ENCODE measurements around the gene ERCC6. TPM values are rescaled to one million over a fixed set of nuclear protein-coding genes. Genes with fewer than 3 reads are reported as not detected.

The ERCC6 gene
- 11.1 and 13.4 TPM in 2 replicates for total RNA-seq

GRCh38 chr10:49538381-49539319 is at the start of gene ERCC6:
Gene ERCC6, minus strand, starts transcription at chr10:49539121.

Other genes starting within 250 kb of the ERCC6 start
- not detected in 2 replicates for gene C10orf71, start 240.0 kb downstream of the ERCC6 start, total RNA-seq
- gene DRGX, start 143.0 kb downstream of the ERCC6 start, total RNA-seq, result not detected in 2 replicates
- gene SLC18A3, start 71.2 kb upstream of the ERCC6 start, total RNA-seq, result not detected in 2 replicates
- gene CHAT, start 74.9 kb upstream of the ERCC6 start, total RNA-seq, result not detected in 2 replicates
- not detected in 2 replicates for gene C10orf53, start 140.5 kb upstream of the ERCC6 start, total RNA-seq
- 0.17 and 0.47 TPM in 2 replicates for gene OGDHL, start 223.2 kb upstream of the ERCC6 start, total RNA-seq

Data from bronchial smooth muscle cell (primary cell).